Stimulated activated CD4-positive, alpha-beta T cell treated with anti-CD3 and anti-CD28 coated beads, Interleukin-12 subunit alpha, Interleukin-12 subunit beta, amount 100 ng/mL, for 4 hours (primary cell): ENCODE measurements around the gene ACBD3.

ENCODE experiments used
- DNase-seq: peaks from one replicate; pipeline ENCODE4 v3.0.0-alpha.2; 2020

Gene ACBD3

GRCh38 chr1:226110249-226111097 lies 76.1 kb downstream of the ACBD3 start:
- peak; percentile 56 for DNase-seq

- peak; percentile 75 for DNase-seq
Measured at GRCh38 chr1:226109829-226110248, 76.7 kb downstream of the ACBD3 start.

GRCh38 chr1:226108935-226109828 lies 77.4 kb downstream of the ACBD3 start:
- DNase-seq: no peak

DNA sequence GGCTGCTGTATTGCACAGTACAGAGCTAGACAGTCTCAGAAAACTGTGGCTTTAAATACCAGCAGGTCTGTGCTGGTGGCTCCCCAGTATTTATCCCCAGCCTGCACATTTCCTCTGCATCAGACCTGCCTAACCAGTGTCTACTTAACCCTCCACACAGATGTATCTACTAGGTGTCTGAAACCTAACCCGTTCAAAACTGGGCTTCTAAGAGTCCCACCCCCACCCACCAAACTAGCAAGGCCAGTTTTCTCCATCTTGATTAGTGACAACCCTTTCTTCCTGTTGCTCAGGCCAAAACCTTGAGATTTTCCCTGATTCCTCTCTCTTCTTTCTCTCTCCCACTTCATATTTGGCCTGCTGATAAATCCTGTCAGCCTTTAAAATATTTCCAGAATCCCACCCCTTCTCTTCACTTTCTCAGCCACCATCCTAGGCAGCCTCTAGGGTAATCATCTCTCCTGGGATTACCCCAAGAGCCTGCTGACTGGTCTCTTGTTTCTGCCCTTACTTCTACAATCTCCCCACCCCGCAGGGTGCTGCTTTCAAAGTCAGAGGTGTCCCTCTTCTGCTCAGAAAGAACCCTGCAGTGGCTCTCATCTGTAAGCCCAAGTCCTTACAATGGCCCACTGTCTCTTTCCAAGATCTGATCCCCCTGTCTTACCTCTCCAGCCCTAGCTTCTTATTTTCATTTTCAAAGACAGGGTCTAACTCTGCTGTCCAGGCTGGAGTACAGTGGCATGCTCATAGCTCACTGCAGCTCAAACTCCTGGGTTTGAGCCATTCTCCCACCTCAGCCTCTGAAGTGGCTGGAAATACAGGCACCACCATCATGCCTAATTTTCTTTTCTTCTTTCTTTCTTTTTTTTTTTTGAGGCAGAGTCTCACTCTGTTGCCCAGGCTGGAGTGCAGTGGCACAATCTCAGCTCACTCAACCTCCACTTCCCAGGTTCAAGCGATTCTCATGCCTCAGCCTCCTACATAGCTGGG lies 78.8 kb downstream of the ACBD3 start:
- DNase-seq: no peak

DNA sequence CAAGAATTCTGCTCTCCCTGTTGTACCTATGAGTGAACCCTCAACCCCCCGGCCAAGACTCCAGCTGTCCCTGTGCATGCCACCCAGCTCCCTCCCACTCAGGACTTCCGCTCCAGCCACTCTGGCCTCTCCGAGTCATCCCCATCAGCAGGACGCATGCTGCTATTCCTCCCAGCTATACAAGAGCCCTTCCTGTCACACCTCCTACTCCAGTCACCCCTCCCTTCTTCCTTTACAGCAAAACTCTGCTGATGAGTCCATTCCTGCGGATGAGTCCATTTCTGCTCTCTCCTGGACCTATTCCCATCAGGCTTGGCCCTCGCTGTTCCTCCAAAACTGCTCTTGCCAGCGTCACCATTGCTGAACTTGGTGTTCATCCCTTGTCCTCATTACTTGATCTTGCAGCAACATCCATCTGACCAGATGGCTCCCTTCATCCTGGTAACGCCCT lies 81.8 kb downstream of the ACBD3 start:
- no peak for DNase-seq

GRCh38 chr1:226100436-226101391 lies 85.8 kb downstream of the ACBD3 start:
- DNase-seq: peak; percentile 37

DNA sequence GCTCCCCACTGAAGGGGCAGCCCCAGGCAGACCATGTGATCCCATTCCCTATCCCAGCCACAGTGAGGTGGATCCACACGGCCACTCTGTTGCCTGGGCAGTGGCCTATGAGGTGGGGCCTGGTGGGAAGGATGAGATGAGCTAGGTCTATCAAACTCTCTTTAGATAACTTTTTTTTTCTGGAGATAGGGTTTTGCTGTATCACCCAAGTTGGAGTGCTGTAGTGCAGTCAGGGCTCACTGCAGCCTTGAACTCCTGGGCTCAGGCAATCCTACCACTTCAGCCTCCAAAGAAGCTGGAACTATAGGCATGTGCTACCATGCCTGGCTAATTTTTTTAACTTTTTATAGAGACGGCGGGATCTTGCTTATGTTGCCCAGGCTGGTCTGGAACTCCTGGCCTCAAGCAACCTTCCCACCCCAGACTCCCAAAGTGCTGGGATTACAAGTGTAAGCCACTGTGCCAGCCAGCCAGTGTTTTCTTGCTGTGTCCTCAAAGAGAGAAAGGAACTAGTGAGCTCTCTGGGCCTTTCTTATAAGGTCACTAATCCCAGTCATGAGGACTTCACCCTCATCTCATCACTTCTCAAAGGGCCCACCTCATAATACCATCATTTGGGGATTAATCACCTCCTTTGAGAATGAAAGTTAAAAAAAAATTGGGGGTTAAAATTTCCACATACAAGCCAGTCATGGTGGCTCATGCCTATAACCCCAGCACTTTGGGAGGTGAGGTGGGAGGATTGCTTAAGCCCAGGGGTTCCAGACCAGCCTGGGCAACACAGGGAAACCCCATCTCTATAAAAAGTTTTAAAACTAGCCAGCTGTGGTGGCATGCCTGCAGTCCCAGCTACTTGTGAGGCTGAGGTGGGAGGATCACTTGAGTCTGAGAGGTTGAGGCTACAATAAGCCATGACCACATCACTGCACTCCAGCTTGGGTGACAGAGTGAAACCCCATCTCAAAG lies 87.4 kb downstream of the ACBD3 start:
- no peak for DNase-seq

DNA sequence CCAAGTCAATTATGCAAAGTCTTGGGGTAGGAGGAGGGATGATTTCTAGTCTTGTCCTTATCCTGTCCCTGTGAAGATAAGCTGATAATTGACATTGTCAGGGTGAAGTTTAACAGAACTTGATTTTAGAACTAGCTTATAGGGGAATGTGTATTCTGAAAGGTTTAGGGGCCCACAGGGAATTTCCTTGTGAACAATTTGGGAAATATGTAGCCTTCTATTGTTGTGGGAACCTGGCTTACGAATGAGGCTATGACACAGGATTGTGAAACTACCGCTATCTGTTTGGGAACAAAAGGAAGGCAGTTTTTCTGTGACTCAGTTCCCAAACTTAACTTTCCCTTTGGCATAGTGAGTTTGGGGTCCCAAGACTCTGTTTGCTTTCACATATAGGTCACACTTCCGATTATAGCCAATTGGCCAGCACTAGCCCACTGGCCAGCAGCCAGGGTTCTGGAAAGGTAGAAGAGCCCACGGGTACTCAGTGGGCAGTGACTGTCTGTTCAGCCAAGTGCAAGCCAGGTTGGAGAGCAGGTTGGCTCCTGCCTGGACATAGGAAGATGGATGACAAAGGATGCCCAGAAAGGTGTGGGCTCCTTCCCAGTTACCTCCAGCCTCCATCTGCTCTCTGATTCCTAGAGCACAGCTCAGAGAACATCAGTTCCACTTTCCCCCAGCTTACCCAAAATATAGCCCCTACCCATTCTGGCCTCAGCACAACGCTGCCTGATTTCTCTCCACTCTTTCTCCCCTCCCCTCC lies 88.5 kb downstream of the ACBD3 start:
- DNase-seq: no peak

- DNase-seq: no peak
Measured at GRCh38 chr1:226095286-226095685, 91.3 kb downstream of the ACBD3 start.
